IPS-NIHi7 (cell line): ENCODE data around the gene SIL1.
"Not testable (repeated sequence)": the region's sequence is repeated elsewhere in the genome, so short reads cannot be mapped to it uniquely, and the experiment has no call there.

Source experiments
- DNase-seq: peaks from one replicate; pipeline ENCODE4 v3.0.0; 2012; ENCODE audit warnings: mixed read lengths; ENCODE audit errors: extremely low spot score

SIL1 gene

DNA sequence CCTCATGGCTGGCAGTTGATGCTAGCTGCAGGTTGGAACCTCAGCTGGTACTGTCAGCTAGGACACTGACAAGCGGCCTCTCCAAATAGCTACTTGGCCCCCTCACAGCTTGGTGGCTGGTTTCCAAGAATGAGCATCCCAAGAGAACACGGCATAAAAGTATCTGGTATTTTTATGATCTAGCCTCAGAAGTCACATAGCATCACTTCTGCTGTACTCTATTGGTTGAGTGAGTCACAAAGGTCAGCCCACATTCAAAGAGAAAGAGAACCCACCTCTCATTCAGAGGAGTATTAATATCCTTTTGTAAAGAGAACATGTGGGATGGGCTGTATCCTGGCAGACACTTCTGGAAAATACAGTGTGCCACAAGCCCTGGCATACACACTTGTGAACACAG is 6.0 kb upstream of the SIL1 start:
- DNase-seq = no peak

- no peak for DNase-seq
Observed at GRCh38 chr5:139199321-139199720, 1.2 kb upstream of the SIL1 start.

DNA sequence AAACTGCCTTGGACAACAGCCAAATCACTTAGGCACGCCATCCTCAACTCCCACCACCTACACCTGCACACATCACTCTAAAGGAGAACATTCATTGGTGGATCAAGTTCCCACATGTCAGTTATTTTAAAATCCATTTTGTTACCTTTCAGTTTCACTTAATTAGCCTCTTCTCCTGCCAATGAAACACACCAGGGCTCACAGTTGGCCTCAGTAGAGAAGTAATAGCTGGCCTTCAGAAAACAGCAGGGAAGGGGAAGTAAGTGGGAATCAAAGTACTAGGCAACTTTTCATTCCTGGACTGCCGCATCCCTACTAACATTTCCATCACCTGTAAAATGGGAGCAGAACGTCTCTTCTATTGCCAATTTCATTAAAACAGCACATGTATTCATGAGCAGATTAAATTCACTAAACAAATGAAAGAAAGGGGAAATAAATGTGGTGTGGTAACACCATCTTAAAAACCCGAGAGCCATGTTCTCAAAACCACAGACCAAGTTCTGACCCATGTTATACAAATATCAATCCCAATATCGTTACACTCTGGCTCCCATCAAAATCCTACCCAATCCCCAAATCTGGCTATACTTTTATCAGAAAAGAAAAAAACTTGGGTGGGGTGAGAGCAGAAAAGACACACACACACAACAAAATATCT is 1.7 kb downstream of the SIL1 start:
- no peak for DNase-seq

DNA sequence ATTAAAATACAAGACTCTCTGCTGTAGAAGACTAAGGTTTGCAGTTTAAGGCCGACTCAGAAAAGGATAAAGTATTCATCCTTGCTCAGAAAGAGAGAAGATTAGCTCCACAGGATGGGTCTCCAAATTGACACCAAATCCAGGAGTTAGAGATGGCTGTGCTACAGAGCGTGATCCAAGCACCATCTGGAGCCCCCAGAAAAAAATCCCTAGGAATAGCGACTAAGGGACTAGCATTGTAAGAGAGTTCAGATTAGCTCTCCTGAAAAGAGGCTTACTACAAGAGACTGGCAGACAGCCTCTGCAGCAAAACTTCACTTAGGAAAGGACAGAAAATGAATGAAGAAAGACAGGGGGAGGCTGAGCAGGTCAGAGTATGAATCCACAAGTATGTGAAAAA is 3.7 kb downstream of the SIL1 start:
- no peak for DNase-seq

- DNase-seq = no peak
Observed at GRCh38 chr5:139193928-139194327, 4.2 kb downstream of the SIL1 start.

GRCh38 chr5:139192906-139193305 is 5.3 kb downstream of the SIL1 start:
- not testable (repeated sequence) for DNase-seq

GRCh38 chr5:139191954-139192353 is 6.2 kb downstream of the SIL1 start:
- DNase-seq = not testable (repeated sequence)

DNA sequence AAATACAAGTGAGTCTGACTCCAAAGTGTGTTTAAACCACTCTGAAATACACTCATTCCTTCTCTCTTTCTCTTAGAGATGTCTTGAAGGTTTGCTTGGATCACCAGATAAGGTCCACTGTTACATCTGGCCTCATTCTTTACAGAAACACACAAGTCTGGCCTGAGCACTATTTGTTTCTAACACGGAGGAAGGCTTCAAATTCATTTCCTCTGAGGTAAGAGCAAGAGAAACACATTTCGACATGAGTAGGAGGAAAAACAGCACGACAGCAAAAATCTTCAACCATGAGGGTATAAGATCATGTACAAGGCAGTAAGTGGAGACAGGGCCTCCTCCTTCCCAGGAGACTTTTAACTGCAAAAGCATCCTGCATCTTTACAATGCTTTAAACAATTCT is 8.0 kb downstream of the SIL1 start:
- no peak for DNase-seq

DNA sequence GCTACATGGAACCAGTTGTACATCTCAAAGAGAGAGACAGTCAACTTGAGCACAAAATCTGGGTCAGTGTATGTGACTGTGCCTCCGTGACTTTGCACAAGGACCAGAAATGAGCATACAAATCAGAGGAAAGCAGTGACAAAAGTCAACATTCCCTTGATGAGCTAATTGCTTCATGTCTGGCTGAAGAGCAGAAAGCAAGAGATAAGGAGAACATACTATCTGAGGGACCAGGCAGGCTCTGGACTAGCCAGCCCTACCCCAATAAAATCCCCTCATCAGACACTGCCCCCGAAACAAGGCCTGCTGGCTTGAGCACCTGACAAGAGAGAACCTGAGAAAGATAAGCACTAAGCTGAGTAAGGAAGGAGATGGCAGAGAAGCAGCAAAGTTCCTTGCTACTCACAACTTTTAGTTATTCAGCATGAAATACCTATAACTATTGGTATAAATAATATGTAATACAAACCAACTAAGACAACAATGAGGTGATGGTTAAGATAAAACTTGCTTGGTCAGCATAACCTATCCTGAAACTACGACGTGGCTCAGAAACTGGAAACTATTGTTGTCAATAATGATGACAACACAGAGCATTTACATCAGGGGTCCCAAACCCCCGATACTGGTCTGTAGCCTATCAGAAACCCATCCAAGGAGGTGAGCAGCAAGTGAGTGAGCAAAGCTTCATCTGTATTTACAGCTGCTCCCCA is 9.5 kb downstream of the SIL1 start:
- no peak for DNase-seq

DNA sequence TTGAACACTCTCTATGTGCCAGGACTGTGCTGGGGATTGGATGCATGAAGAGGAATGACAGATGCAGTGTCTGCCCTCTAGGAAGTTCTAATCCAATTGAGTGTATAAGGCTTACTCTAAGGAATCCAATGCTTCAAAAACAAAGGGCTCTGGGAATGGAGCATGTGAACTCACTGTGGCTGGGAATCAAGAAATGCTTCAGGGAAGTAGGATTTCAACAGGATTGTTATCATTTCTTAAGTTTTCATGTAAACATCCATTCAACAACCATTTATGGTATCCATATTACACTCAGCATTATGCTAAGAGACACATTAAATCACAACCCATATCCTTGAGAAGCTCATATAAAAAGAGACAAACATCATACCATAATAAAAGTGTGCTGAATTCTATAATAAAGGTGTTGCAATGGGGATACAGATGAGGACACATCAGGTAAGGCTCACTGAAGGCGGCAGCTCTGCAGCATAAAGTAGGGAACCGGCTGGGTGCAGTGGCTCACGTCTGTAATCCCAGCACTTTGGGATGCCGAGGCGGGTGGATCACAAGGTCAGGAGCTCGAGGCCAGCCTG is 11.3 kb downstream of the SIL1 start:
- no peak for DNase-seq

DNA sequence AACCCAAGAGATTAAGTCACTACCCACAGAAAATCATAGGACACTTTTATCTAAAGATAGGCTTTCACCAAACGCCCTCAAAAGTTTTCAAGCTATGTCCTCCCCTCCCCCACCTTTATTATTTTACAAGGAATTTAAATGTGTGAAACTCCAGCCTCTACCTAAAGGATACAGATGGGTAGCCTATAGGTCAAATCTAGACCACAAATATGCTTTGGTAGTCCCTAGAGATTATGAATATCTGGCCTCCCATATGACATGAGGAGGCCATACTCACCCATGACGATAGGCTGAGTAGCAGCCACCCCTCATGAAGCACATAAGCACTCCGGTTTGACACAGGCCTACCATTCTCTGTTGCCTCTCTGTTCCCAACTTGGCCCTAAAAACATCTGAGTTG is 11.9 kb downstream of the SIL1 start:
- DNase-seq = no peak

DNA sequence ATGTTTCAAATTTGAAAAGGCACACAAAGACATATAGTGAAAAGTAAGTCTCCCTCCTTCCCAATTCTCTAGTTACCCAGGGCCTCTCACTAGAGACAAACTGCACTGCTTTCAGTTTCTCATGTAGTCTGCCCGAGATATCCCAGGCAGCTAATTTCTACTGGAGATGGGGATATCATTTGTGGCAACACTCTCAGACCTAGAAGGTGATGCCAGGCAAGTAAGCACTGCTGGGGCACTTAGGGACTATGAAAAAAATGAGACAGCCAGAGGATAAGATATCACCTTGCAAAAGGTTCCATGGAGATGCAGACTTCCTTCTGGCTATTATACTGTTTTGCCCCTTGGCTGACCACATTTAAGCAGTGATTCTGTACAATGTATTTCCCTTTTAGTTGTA is 12.6 kb downstream of the SIL1 start:
- no peak for DNase-seq

DNA sequence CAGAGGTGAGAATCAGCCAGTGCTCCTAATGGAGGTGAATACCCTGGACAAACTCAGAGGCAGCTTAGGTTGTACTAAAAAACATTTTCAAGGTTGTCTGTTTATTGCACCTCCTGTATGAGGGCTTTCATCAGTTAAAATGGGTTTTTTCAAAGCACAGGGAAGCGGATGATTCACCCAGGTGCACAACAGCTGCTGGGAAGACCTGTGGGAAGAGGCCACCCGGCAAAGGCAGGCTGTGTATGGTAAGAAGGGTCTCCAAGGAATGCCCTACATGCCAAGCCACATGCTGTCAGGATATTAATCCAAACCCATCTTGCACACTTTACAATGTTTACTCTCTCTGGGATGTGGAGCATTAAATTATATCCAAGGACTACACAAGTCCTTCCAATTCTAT is 14.7 kb downstream of the SIL1 start:
- no peak for DNase-seq

DNA sequence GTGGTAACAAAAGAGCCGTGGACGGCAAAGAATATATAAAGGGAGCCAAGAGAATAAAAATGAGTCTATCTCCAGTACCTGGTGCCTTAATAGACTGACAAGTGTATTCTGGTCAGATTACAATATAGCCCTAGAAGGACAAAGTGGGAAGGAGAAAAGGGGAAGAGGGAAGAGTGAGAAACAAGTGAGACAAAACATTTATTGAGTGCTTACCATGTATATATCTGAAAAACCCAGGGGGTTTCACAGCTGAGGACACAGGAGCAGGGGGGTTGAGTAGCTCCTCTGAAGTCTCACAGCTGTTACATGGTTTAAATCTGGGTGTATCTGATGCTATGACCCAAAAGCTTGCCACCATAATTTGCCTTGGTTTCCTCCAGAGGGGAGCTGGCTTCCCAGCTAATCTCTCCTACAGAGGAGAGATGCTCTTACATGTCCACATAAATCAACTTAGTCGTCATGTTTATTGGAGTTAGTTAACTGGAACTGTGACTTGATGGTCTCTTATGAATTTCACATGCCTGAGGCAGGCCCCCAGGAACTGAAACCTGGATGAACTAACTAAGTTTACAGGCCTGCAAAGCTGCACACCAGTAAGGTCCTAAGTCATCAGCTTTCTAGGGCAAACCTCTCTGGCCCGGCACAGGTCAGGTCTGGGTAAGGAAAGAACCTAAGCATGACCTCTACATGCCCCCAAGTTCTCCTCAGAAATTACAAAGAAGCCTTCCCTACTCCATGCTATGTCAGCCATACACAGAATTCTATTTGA is 15.5 kb downstream of the SIL1 start:
- no peak for DNase-seq

GRCh38 chr5:139181835-139182452 is 16.2 kb downstream of the SIL1 start:
- no peak for DNase-seq

DNA sequence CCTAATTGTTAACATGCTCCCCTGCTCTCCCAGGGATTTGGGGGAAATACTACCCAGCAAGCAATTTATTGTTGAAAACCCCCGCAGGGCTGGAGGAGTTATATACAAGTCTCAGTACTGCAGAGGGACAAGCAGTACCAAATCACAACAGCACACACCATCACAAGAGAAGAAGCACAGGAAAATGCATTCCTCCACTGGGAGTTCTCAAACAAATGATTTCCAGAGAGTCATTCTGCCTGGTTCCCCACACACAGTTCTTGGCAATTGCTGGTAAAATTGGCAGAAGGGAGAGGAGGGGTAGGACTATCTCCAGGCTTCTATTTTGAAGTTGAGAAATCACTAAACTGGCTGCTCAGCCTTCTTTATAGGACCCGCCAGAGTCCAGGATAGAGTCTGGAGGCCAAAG is 16.8 kb downstream of the SIL1 start:
- DNase-seq = no peak

- DNase-seq = no peak
Observed at GRCh38 chr5:139180850-139181249, 17.3 kb downstream of the SIL1 start.

- not testable (repeated sequence) for DNase-seq
Observed at GRCh38 chr5:139179778-139180513, 18.2 kb downstream of the SIL1 start.

DNA sequence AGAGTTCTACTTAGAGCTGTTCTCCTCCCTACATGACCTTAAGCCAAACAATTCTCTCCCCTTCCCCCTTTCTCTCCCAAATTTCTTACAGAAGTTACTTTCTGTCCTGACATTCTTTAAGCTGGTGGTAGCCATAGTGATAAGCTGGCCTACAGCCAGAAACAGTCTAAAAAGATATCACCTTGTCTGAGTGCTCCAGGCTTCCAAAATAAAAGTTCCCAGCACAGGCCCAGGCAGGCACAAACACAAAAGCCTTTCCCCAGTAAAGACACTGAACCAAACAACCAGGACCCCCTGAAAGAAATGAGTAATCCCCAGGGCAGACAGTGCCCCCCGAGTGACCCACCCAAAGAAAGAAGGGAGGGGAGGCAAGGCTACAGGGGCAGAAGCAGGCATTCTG is 19.2 kb downstream of the SIL1 start:
- no peak for DNase-seq

DNA sequence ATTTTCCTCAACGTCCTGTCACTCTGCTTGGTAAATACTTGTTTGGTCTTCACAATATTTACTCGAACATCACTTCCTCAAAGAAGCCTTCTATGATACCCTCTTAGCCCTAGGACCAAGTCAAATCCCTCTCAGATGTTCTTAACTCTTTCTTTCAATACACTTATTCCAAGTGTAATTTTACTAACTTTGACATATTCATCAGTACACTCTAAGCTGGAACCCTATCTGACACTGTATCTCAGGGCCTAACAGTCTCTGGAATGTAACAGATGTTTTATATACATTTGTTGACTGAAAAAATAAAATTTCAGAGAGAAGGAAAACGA is 19.6 kb downstream of the SIL1 start:
- DNase-seq = no peak

- no peak for DNase-seq
Observed at GRCh38 chr5:139177809-139178588, 20.2 kb downstream of the SIL1 start.
